SW480 (cell line): Measurements from ENCODE around the gene MFRP.
A peak's percentile ranks its signal among the peaks of the same experiment; 100 is the strongest.
"Not testable (repeated sequence)": the region's sequence is repeated elsewhere in the genome, so short reads cannot be mapped to it uniquely, and the experiment has no call there.

Experiments used
- DNase-seq: peaks from one replicate; pipeline ENCODE4 v3.0.0-alpha.2; 2016; ENCODE audit warnings: low spot score

MFRP gene

DNA sequence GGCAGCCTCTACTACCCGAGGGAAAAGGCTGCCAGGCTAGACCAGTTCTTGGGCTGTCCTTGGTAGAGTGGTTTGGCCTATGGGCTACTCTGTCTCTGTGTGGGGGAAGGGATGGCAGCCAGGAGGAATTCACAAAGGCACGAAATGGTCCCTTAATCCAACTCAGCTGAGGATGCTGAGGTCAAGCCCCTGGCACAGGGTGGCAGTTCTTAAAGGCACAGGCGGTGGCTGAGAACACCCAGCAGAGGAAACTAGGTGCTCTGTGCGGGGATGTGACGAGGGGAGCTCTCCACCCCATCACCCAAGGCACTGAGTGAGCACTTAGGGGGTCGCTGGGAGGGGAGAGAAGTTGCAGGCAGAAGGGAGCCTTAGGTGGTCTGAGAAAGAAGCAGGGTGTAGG lies at the start of gene MFRP:
Gene MFRP, minus strand, starts transcription at position 101 of the 400 bp plus-strand sequence. CDS start 192 bp downstream, outside the sequence.
- DNase-seq: no peak

DNA sequence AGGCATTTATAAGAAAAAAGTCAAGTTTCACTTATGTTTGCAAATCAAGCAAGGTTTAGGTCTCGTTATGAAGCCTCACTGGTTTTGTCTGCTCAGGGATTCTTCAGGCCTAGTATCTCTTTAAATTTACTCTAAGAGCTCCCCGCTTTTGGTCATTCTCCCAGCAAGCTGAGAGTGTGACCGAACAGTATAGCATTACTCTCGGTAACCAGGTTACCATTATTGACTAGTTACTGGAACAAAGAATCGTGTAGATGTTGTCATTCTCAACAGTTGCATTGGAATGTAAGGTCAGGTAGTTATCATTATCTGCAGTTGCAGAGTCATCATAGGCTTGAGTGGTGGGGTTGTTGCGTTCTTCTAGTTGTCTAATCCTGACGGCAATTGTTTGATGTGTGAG lies 44.8 kb upstream of the MFRP start:
- no peak for DNase-seq

GRCh38 chr11:119389611-119390254 lies 43.2 kb upstream of the MFRP start:
- DNase-seq: peak; percentile 34

GRCh38 chr11:119388103-119388502 lies 41.6 kb upstream of the MFRP start:
- DNase-seq: no peak

GRCh38 chr11:119384332-119384731 lies 37.8 kb upstream of the MFRP start:
- DNase-seq: no peak

GRCh38 chr11:119382513-119382912 lies 36.0 kb upstream of the MFRP start:
- DNase-seq: not testable (repeated sequence)

- peak; percentile 12 for DNase-seq
Measured at GRCh38 chr11:119382101-119382500, 35.6 kb upstream of the MFRP start.

- peak; percentile 95 for DNase-seq
Measured at GRCh38 chr11:119381181-119381988, 34.9 kb upstream of the MFRP start, which contains the start of gene USP2. Gene USP2, minus strand, starts transcription at chr11:119381690. Its CDS starts 8,210 bp downstream, at chr11:119373480.

DNA sequence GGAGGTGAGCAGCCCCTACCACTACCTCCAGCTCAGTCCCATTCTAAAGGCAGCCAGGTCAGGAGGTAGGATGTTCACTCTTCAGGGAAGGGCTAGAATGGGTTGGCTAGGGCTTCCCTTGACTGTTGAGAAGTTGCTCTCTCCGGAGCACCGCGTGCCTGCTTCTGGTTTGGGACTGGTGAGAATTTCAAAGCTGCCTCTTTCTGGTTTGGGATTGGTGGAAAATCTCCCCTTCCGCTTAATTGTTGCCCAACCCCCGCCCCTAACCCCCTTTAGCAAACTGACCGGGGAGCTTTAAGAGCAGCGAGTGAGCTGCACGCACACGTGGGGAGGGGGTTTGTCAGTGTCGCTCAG lies 34.3 kb upstream of the MFRP start:
- no peak for DNase-seq

GRCh38 chr11:119380160-119380826 lies 33.8 kb upstream of the MFRP start:
- no peak for DNase-seq

GRCh38 chr11:119378851-119379465 lies 32.5 kb upstream of the MFRP start:
- DNase-seq: no peak

DNA sequence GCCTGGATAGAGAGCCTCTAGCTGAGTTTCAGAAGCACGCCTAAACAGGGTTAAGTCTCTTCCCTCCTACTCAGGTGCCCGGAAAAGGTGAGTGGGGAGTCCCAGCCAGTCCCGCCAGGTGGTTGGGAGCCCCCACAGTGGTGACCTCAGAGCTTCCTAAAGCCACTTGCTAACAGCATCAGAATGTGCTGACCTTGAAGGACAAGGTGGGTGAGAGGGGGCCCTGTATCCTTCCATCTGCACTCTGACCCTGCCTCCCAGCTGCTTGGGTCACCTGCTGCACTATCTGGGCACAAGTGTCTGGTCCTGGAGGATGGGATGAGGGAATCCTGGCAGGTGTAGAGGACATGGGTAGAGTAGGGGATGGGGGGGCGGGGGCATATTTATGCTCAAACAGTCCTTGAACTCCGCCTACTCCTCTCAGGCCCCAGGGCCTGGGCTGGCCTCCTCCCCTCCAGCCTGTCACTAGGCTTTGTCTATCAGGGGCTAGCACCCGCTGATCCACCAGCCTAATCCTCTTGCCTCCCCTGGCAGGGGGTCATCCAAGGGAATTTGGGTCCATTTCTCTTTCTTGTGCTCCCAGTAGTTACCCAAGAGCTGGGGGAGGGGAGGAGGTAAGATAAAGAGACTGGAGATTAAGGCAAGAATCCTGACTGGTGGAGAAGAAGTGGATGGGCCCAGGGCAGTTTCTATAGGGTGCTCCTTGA lies 31.6 kb upstream of the MFRP start:
- no peak for DNase-seq

- DNase-seq: no peak
Measured at GRCh38 chr11:119377112-119377901, 30.8 kb upstream of the MFRP start.

DNA sequence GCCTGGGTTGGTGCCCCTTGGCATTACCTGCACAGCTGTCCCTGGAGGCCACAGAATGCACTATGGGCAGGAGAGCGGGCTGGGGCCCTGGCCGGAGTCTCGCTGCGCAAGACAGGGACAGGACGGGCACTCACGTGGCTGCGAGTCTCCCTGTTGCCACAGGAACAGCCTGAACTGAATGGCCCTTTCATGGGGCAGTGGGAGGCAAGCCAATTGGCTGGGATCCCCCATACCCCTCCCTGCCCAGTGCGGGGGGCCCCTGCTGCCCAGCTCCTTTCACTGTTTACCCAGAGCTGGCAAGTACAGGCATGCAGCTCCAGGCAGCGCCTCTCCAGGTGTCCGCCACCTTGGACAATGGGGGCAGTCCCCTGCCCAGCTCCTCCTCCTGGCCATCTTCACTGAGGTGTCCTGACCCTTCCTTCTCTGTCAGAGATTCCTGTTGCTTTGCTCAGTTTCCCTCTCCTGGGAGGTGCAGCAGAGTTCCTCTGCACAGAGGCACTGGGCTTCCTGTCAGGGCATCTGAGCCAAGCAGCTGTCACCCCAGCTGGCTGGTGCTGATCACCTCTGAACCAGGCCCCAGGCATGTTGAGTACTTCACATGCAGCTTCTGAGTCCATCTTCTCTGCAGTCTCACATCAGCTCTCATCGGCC lies 29.8 kb upstream of the MFRP start:
- DNase-seq: no peak

DNA sequence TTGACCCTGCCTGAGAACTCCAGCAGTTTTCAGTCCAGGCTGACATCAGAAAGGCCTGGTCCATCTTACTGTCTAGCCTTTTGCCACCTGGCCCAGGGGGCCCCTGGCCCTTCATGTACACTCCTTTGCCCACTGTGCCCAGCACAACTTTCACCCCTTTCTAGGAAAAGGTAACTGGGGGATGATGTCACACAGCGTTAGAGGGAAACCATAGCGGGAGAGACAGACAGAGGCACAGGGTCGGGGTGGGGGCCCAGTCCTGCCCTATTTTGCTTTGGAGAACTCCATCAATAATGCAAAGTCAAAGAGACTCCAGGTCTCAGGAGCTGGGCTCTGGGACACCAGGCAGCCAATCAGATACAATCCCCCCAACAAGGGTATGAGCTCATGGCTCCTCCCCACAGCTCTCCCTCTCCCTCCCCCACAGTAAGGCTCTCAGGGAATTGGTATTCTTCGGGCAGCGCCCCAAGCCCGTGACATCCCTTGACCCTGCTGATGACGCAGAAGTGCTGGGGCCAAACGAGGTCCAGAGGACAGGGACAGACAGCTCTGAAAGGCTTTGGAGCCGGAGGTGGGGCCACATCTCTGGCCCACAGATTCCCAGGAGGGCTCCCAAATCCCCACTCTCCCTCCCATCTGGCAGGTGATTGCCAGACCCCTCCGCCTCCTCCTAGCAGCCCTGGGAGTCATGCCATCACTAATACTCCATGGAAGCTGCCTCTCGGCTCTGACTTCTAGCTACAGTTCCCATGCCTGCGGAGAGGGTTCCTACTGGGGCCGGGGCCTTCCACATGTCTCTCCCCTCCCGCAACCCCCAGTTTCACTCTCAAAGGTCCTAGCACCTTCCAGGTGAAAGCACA lies 29.1 kb upstream of the MFRP start:
- DNase-seq: no peak

DNA sequence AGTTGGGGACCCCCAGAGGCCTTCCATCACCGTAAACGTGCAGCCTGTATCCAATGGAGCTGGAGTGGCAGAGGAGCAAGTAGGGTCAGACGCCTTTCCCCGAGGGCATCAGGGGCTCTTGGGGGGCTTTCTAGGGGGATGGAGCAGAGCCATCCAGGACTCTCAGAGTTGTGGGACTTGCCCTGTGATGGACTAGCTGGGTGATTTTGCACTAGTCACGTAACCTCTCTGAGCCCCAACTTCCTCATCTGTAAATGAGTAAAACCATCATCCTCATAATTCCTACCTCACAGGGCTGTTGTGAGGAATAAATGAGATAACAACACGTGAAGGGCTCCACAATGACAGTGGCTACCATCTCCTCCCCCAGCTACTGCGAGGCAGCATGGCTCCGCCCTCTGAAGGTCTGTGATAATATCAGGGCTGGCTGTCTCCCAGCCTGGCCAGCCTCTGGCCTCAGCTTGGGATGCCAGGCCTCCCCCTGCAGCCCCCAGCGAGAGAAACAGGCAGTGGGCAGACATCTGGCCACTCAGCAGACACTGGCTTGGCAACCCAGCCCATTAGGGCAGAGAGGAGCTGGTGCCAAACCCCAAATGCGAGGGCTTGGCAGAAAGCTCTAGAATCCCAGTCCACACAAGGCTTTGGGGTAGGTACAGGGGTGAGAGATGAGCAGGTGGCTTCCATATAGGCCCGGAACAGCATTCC lies 28.3 kb upstream of the MFRP start:
- no peak for DNase-seq

GRCh38 chr11:119373921-119374631 lies 27.6 kb upstream of the MFRP start:
- DNase-seq: peak; percentile 71
